HG03175 (cell line): ENCODE results near the gene NASP.

Experiments used
- ATAC-seq: cut with Tn5 transposase; IDR thresholded peaks from one replicate; pipeline ENCODE4 v1.9.1; 2021; ENCODE audit warnings: mild to moderate bottlenecking, moderate library complexity; ENCODE audit not compliant: unreplicated experiment

Gene NASP

GRCh38 chr1:45660336-45660735, 76.5 kb downstream of the NASP start:
- ATAC-seq, result no peak

DNA sequence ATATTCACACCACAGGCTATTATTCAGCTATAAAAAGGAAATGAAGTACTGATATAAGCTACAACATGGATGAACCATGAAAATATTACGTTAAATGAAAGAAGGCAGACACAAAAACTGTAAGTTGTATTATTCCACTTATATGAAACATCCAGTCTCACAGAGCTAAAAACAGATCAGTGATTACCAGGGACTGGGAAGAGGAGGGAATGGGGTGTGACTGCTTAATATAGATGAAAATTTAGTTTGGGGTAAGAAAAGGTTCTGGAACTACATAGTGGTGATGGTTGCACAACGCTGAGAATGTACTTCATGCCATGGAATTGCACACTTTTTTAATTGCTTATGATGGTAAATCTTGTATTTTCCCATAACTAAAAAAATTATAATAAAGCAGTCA, 83.0 kb downstream of the NASP start:
- ATAC-seq, result no peak

GRCh38 chr1:45667321-45668111, 83.7 kb downstream of the NASP start:
- ATAC-seq, result no peak
